ENCODE results near the gene MTFP1.

Gene MTFP1

GRCh38 chr22:30414525-30415047 is 11.0 kb upstream of the MTFP1 start:
- no peak overlapping the region for H3K27ac ChIP-seq

GRCh38 chr22:30416403-30416802 is 9.2 kb upstream of the MTFP1 start:
- Histone ChIP-seq H3K27ac (no peak overlapping the region), H3K4me3 (ENCODE audit: low read depth, low read length) (no peak overlapping the region), H3K27me3 (ENCODE audit: insufficient read depth, low read depth, severe bottlenecking) (no peaks in the 10 kb centered on the region), H3K9me3 (ENCODE audit: severe bottlenecking) (no peaks in the 10 kb centered on the region), H3K36me3 (peaks cover 50% of the 10 kb centered on the region)
- no peak for DNase-seq
- TF ChIP-seq CTCF (IDR thresholded peaks at IDR 0.05; ENCODE audit: low read depth, low read length): no peak

More at GRCh38 chr22:30414525-30415047, 11.0 kb upstream of the MTFP1 start:
- H3K27me3 ChIP-seq (ENCODE audit: insufficient read depth, low read depth, severe bottlenecking): no peaks in the 10 kb centered on the region
- no peaks in the 10 kb centered on the region for H3K9me3 ChIP-seq (ENCODE audit: severe bottlenecking)
- H3K4me3 ChIP-seq (ENCODE audit: low read depth, low read length): no peak overlapping the region
- DNase-seq: no peak
- TF ChIP-seq CTCF (IDR thresholded peaks at IDR 0.05; ENCODE audit: low read depth, low read length): no peak
- peaks cover 54% of the 10 kb centered on the region for H3K36me3 ChIP-seq

- Histone ChIP-seq H3K36me3 (peaks cover 50% of the 10 kb centered on the region), H3K27me3 (ENCODE audit: insufficient read depth, low read depth, severe bottlenecking) (no peaks in the 10 kb centered on the region), H3K27ac (no peak overlapping the region), H3K9me3 (ENCODE audit: severe bottlenecking) (no peaks in the 10 kb centered on the region), H3K4me3 (ENCODE audit: low read depth, low read length) (no peak overlapping the region)
- no peak for TF ChIP-seq CTCF (IDR thresholded peaks at IDR 0.05; ENCODE audit: low read depth, low read length)
- no peak for DNase-seq
Observed at GRCh38 chr22:30416837-30417236, 8.7 kb upstream of the MTFP1 start.

- no peak overlapping the region for H3K27ac ChIP-seq
Observed at GRCh38 chr22:30420347-30421125, 5.0 kb upstream of the MTFP1 start.

GRCh38 chr22:30421695-30422480 is 3.7 kb upstream of the MTFP1 start:
- Histone ChIP-seq H3K27ac (no peak overlapping the region), H3K27me3 (ENCODE audit: insufficient read depth, low read depth, severe bottlenecking) (no peaks in the 10 kb centered on the region), H3K36me3 (peaks cover 36% of the 10 kb centered on the region), H3K9me3 (ENCODE audit: severe bottlenecking) (no peaks in the 10 kb centered on the region), H3K4me3 (ENCODE audit: low read depth, low read length) (no peak overlapping the region)
- no peak for DNase-seq
- no peak for TF ChIP-seq CTCF (IDR thresholded peaks at IDR 0.05; ENCODE audit: low read depth, low read length)

More at GRCh38 chr22:30420347-30421125, 5.0 kb upstream of the MTFP1 start:
- Histone ChIP-seq H3K27me3 (ENCODE audit: insufficient read depth, low read depth, severe bottlenecking) (no peaks in the 10 kb centered on the region), H3K36me3 (peaks cover 46% of the 10 kb centered on the region), H3K4me3 (ENCODE audit: low read depth, low read length) (no peak overlapping the region), H3K9me3 (ENCODE audit: severe bottlenecking) (no peaks in the 10 kb centered on the region)
- TF ChIP-seq CTCF (IDR thresholded peaks at IDR 0.05; ENCODE audit: low read depth, low read length): no peak
- DNase-seq: no peak

Measured in WERI-Rb-1 (cell line).